Measurements from ENCODE around the gene PLXNA2. TPM values are rescaled to one million over a fixed set of nuclear protein-coding genes. Genes with fewer than 3 reads are reported as not detected.
A peak's percentile ranks its signal among the peaks of the same experiment; 100 is the strongest.

Gene PLXNA2
- total and polyA plus RNA-seq, 7 donors = 4.4 to 33.6 (median 20.8) TPM

- Histone ChIP-seq H3K9me3 (no peaks in the 10 kb centered on the region), H3K4me1 (peaks cover 26% of the 10 kb centered on the region), H3K4me3 (no peak overlapping the region), H3K36me3 (ENCODE audit: insufficient read depth in 1 of 2, low read depth in 1 of 2) (peaks cover 7 to 60% of the 10 kb centered on the region in 2 donors), H3K27ac (no peak overlapping the region), H3K27me3 (ENCODE audit: insufficient read depth in 3 of 3, low read length in 2 of 3) (no peaks in the 10 kb centered on the region)
- no peak for TF ChIP-seq CTCF (IDR thresholded peaks at IDR 0.05)
- peak in 2 of 4 donors; percentile 23 to 27 for ATAC-seq
- no peak for DNase-seq
- WGBS, 3 donors = 37 to 47% (median 39%) methylated on average over 8 of the region's 8 CpGs
- intact Hi-C loops (cut with DNase I) = no loop called here
These were observed 32.0 kb downstream of the PLXNA2 start for GRCh38 chr1:208211921-208212843.

GRCh38 chr1:208209896-208210589, 34.1 kb downstream of the PLXNA2 start:
- Histone ChIP-seq H3K9me3 (no peaks in the 10 kb centered on the region), H3K27me3 (ENCODE audit: insufficient read depth in 3 of 3, low read length in 2 of 3) (no peaks in the 10 kb centered on the region), H3K4me3 (no peak overlapping the region), H3K27ac (no peak overlapping the region), H3K4me1 (peaks cover 20% of the 10 kb centered on the region), H3K36me3 (ENCODE audit: insufficient read depth in 1 of 2, low read depth in 1 of 2) (peaks cover 0 to 52% of the 10 kb centered on the region in 2 donors)
- no peak for DNase-seq
- TF ChIP-seq CTCF (IDR thresholded peaks at IDR 0.05) = no peak
- no peak for ATAC-seq
- intact Hi-C loops (cut with DNase I) = no loop called here
- 93 to 94% (median 93%) methylated on average over 9 of the region's 9 CpGs for WGBS, 3 donors

- H3K9me3 ChIP-seq = no peaks in the 10 kb centered on the region
- no peaks in the 10 kb centered on the region for H3K27me3 ChIP-seq (ENCODE audit: insufficient read depth in 3 of 3, low read length in 2 of 3)
- intact Hi-C loops (cut with DNase I) = no loop called here
- H3K27ac ChIP-seq = no peak overlapping the region
- ATAC-seq = no peak
- H3K4me3 ChIP-seq = no peak overlapping the region
- 82 to 91% (median 83%) methylated on average over 3 of the region's 3 CpGs for WGBS, 3 donors
- peaks cover 21% of the 10 kb centered on the region for H3K4me1 ChIP-seq
- no peak for TF ChIP-seq CTCF (IDR thresholded peaks at IDR 0.05)
- no peak for DNase-seq
- peaks cover 0 to 45% of the 10 kb centered on the region in 2 donors for H3K36me3 ChIP-seq (ENCODE audit: insufficient read depth in 1 of 2, low read depth in 1 of 2)
These were observed 34.9 kb downstream of the PLXNA2 start for GRCh38 chr1:208209286-208209685.

GRCh38 chr1:208208132-208208487, 36.1 kb downstream of the PLXNA2 start:
- intact Hi-C loops (cut with DNase I) = no loop called here
- DNase-seq (no peak), ATAC-seq (no peak)
- H3K36me3 ChIP-seq (ENCODE audit: insufficient read depth in 1 of 2, low read depth in 1 of 2) = peaks cover 0 to 42% of the 10 kb centered on the region in 2 donors
- H3K9me3 ChIP-seq = no peaks in the 10 kb centered on the region
- TF ChIP-seq CTCF (IDR thresholded peaks at IDR 0.05) = no peak
- H3K4me3 ChIP-seq = no peak overlapping the region
- H3K27ac ChIP-seq = peak overlapping the region; percentile 16
- H3K4me1 ChIP-seq = peaks cover 25% of the 10 kb centered on the region
- no peaks in the 10 kb centered on the region for H3K27me3 ChIP-seq (ENCODE audit: insufficient read depth in 3 of 3, low read length in 2 of 3)

Data from psoas muscle (tissue), 8 donors.